WTC11 (cell line): Measurements from ENCODE around the gene EDARADD. TPM values are rescaled to one million over a fixed set of nuclear protein-coding genes. Genes with fewer than 3 reads are reported as not detected.

Experiments used
- ATAC-seq: fragments of 200-7000 bp; cut with Tn5 transposase; 2 replicates; pipeline ENCODE4 v1.10.0; 2021; ENCODE audit warnings: mild to moderate bottlenecking, moderate library complexity
- CTCF ChIA-PET: fragments of 300-600 bp; sonication (Branson Sonifier 250); formaldehyde crosslinking; loops from one replicate; lab custom pipeline; 2021; ENCODE audit warnings: antibody characterized with exemption; lab: Charles Lee
- POLR2A ChIA-PET: fragments of 350-600 bp; sonication (Branson Sonifier 250); formaldehyde crosslinking; loops from one replicate; lab custom pipeline; 2021; ENCODE audit warnings: antibody characterized with exemption; lab: Charles Lee
- DNase-seq: peaks from one replicate; pipeline ENCODE4 v3.0.0; 2021; ENCODE audit warnings: low spot score
- H3K27ac Mint-ChIP-seq: 2 replicates; pipeline ENCODE4 v1.8.0; 2021; ENCODE audit warnings: mixed read lengths
- H3K27me3 Mint-ChIP-seq: 2 replicates; pipeline ENCODE4 v1.8.0; 2021; ENCODE audit warnings: low read depth, mild to moderate bottlenecking, moderate library complexity, mixed read lengths
- H3K36me3 Mint-ChIP-seq: 2 replicates; pipeline ENCODE4 v1.8.0; 2021; ENCODE audit warnings: mixed read lengths
- H3K4me1 Mint-ChIP-seq: 2 replicates; pipeline ENCODE4 v1.8.0; 2022; ENCODE audit warnings: mixed read lengths
- H3K4me3 Mint-ChIP-seq: 2 replicates; pipeline ENCODE4 v1.8.0; 2021; ENCODE audit warnings: mild to moderate bottlenecking, moderate library complexity, mixed read lengths
- H3K9me3 Mint-ChIP-seq: 2 replicates; pipeline ENCODE4 v1.8.0; 2021; ENCODE audit warnings: mixed read lengths
- AFF4 ChIP-seq: sonication (generic); formaldehyde crosslinking; IDR thresholded peaks from 2 replicates; pipeline ENCODE4 v1.8.1; 2023; ENCODE audit warnings: mild to moderate bottlenecking, missing genetic modification reagents, borderline replicate concordance
- CREM ChIP-seq: sonication (generic); formaldehyde crosslinking; IDR thresholded peaks from 2 replicates; pipeline ENCODE4 v1.8.1; 2022; ENCODE audit warnings: mild to moderate bottlenecking, missing genetic modification reagents, moderate library complexity
- FOXP1 ChIP-seq: sonication (generic); formaldehyde crosslinking; IDR thresholded peaks from 2 replicates; pipeline ENCODE4 v1.8.0; 2022; ENCODE audit warnings: missing genetic modification reagents, mild to moderate bottlenecking, moderate library complexity, borderline replicate concordance
- GRHL2 ChIP-seq: fragments of 250-450 bp; sonication (Bioruptor Pico); IDR thresholded peaks from 2 replicates; pipeline ENCODE4 v1.8.0; 2022; ENCODE audit warnings: mild to moderate bottlenecking, moderate library complexity; ENCODE audit not compliant: insufficient replicate concordance, severe bottlenecking
- GTF2I ChIP-seq: fragments of 250-450 bp; sonication (Bioruptor Pico); conservative IDR thresholded peaks from 2 replicates; pipeline ENCODE4 v1.4.0; 2021; ENCODE audit warnings: mild to moderate bottlenecking
- IRF2 ChIP-seq: sonication (generic); formaldehyde crosslinking; IDR thresholded peaks from 2 replicates; pipeline ENCODE4 v1.8.0; 2022; ENCODE audit warnings: low read depth, missing genetic modification reagents, borderline replicate concordance
- NR1H2 ChIP-seq: sonication (generic); formaldehyde crosslinking; IDR thresholded peaks from 2 replicates; pipeline ENCODE4 v1.9.0; 2021; ENCODE audit warnings: mild to moderate bottlenecking, moderate library complexity, missing genetic modification reagents
- NR2C2 ChIP-seq: sonication (generic); formaldehyde crosslinking; IDR thresholded peaks from 2 replicates; pipeline ENCODE4 v1.8.0; 2022; ENCODE audit warnings: mild to moderate bottlenecking, missing genetic modification reagents
- STAT6 ChIP-seq: sonication (generic); formaldehyde crosslinking; conservative IDR thresholded peaks from 2 replicates; pipeline ENCODE4 v1.8.1; 2023; ENCODE audit warnings: mild to moderate bottlenecking, low read depth, missing genetic modification reagents, moderate library complexity
- ZNF121 ChIP-seq: sonication (generic); formaldehyde crosslinking; IDR thresholded peaks from 2 replicates; pipeline ENCODE4 v1.8.0; 2023; ENCODE audit warnings: missing genetic modification reagents
- ZNF281 ChIP-seq: sonication (generic); formaldehyde crosslinking; IDR thresholded peaks from 2 replicates; pipeline ENCODE4 v1.8.0; 2023; ENCODE audit warnings: mild to moderate bottlenecking, missing genetic modification reagents
- ZNF317 ChIP-seq: sonication (generic); formaldehyde crosslinking; IDR thresholded peaks from 2 replicates; pipeline ENCODE4 v1.8.1; 2023; ENCODE audit warnings: low read depth, mild to moderate bottlenecking, moderate library complexity, missing genetic modification reagents, borderline replicate concordance
- ZNF396 ChIP-seq: fragments of 250-450 bp; sonication (Bioruptor Pico); IDR thresholded peaks from 2 replicates; pipeline ENCODE4 v1.8.0; 2021; ENCODE audit warnings: mild to moderate bottlenecking, moderate library complexity, borderline replicate concordance
- ZNF671 ChIP-seq: fragments of 250-450 bp; sonication (Bioruptor Pico); IDR thresholded peaks from 2 replicates; pipeline ENCODE4 v1.8.0; 2021; ENCODE audit warnings: mild to moderate bottlenecking
- total RNA-seq: library from RNA; stranded (reverse); gene quantifications from 3 replicates; pipeline ENCODE4 v1.2.3, GENCODE V29; 2021
- TF ChIP-seq, protein P1 (sequence below): fragments of 250-450 bp; sonication (Bioruptor Pico); IDR thresholded peaks from 2 replicates; pipeline ENCODE4 v1.9.0; 2021; ENCODE audit warnings: moderate library complexity, mild to moderate bottlenecking, inconsistent platforms, borderline replicate concordance
- TF ChIP-seq, protein P2 (sequence below): fragments of 250-450 bp; sonication (Bioruptor Pico); IDR thresholded peaks from 2 replicates; pipeline ENCODE4 v1.8.0; 2021; ENCODE audit warnings: mild to moderate bottlenecking

EDARADD gene
- total RNA-seq, 1 experiment from 2014 or later: 5.0 TPM

- TF ChIP-seq, protein P1, sequence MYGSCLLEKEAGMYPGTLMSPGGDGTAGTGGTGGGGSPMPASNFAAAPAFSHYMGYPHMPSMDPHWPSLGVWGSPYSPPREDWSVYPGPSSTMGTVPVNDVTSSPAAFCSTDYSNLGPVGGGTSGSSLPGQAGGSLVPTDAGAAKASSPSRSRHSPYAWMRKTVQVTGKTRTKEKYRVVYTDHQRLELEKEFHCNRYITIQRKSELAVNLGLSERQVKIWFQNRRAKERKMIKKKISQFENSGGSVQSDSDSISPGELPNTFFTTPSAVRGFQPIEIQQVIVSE (CRISPR knock-in tag): no peak
- TF ChIP-seq, protein P2, sequence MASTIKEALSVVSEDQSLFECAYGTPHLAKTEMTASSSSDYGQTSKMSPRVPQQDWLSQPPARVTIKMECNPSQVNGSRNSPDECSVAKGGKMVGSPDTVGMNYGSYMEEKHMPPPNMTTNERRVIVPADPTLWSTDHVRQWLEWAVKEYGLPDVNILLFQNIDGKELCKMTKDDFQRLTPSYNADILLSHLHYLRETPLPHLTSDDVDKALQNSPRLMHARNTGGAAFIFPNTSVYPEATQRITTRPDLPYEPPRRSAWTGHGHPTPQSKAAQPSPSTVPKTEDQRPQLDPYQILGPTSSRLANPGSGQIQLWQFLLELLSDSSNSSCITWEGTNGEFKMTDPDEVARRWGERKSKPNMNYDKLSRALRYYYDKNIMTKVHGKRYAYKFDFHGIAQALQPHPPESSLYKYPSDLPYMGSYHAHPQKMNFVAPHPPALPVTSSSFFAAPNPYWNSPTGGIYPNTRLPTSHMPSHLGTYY: no peak
Measured at GRCh38 chr1:236495467-236496112, 101.5 kb downstream of the EDARADD start (continued).

- no peak for TF ChIP-seq NR1H2 (CRISPR knock-in tag)
- TF ChIP-seq FOXP1 (CRISPR knock-in tag): no peak
- 0 out of 2 replicates have a peak, but pooled peaks have one; percentile 12 for TF ChIP-seq ZNF121 (CRISPR knock-in tag)
- no peak overlapping the region for H3K4me3 Mint-ChIP-seq
- peaks cover 26% of the 10 kb centered on the region for H3K4me1 Mint-ChIP-seq
- no peaks in the 10 kb centered on the region for H3K9me3 Mint-ChIP-seq
- no peak for DNase-seq
- H3K27me3 Mint-ChIP-seq: no peaks in the 10 kb centered on the region
- H3K36me3 Mint-ChIP-seq: no peaks in the 10 kb centered on the region
- CTCF ChIA-PET: no interaction called here
- no peak for ATAC-seq
- no peak overlapping the region for H3K27ac Mint-ChIP-seq
- POLR2A ChIA-PET: no interaction called here
Measured at GRCh38 chr1:236497908-236498307, 103.8 kb downstream of the EDARADD start.

DNA sequence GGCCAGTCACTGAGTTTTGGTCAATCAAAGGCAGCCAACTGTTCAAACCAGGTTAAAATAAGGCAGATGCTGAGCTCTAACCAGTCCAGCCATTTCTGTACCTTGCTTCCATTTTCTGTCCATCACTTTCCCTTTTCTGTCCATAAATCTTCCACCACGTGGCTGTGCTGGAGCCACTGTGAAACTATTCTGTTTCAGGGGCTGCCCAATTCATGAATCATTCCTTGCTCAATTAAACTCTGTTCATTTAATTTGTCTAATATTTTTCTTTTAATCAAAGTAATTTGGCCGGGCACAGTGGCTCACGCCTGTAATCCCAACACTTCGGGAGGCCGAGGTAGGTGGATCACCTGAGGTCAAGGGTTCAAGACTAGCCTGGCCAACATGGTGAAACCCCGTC is 107.0 kb downstream of the EDARADD start:
- Mint-ChIP-seq H3K27ac (no peak overlapping the region), H3K36me3 (no peaks in the 10 kb centered on the region), H3K4me1 (peaks cover 29% of the 10 kb centered on the region), H3K4me3 (no peak overlapping the region), H3K9me3 (no peaks in the 10 kb centered on the region), H3K27me3 (no peaks in the 10 kb centered on the region)
- TF ChIP-seq IRF2 (CRISPR knock-in tag) (no peak), ZNF317 (CRISPR knock-in tag) (no peak), AFF4 (CRISPR knock-in tag) (no peak), ZNF281 (CRISPR knock-in tag) (no peak), ZNF671 (no peak)
- no peak for ATAC-seq
- CTCF ChIA-PET: interaction anchor here (1.2 kb wide), 1 partner anchor 9 kb away, joined by 3 read pairs; no protein-coding TSS in a partner anchor
- POLR2A ChIA-PET: no interaction called here
- no peak for DNase-seq

DNA sequence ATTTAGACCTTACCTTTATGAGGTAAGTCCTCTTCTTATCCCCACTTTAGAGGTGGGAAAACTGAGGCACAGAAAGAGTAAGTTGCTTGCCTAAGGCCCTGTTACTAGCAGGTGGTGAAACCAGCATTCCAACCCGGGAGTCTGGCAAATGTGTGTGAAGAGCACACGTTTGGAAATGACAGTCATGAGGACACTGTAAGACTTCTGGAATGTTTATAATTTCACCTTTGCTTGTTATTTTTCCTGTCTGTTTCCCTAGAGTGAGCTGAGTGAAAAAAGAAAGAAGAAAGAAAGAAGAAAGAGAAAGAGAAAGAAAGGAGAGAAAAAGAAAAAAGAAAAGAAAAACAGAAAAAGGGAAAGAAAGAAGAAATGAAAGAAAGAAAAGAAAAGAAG is 108.5 kb downstream of the EDARADD start:
- Mint-ChIP-seq H3K27me3 (no peaks in the 10 kb centered on the region), H3K36me3 (no peaks in the 10 kb centered on the region), H3K27ac (peak overlapping the region; percentile 99), H3K9me3 (no peaks in the 10 kb centered on the region), H3K4me1 (peaks cover 24% of the 10 kb centered on the region), H3K4me3 (peak overlapping the region; percentile 60)
- POLR2A ChIA-PET: interaction anchor here (0.8 kb wide), 1 partner anchor 103 kb away, joined by 3 read pairs; no protein-coding TSS in a partner anchor
- no peak for DNase-seq
- CTCF ChIA-PET: interaction anchor here (0.7 to 1.0 kb wide), 3 partner anchors 12 to 29 kb away, joined by 3 to 4 read pairs (median 4); no protein-coding TSS in a partner anchor
- no peak for ATAC-seq
- TF ChIP-seq IRF2 (CRISPR knock-in tag) (no peak), NR2C2 (CRISPR knock-in tag) (no peak), ZNF396 (CRISPR knock-in tag) (no peak), GRHL2 (no peak), STAT6 (no peak), GTF2I (CRISPR knock-in tag) (peak; percentile 69; the same call in 1 of the 2 replicates), CREM (CRISPR knock-in tag) (no peak)
